Esophagus squamous epithelium (tissue), 5 donors: ENCODE results near the gene IRS1. TPM values are rescaled to one million over a fixed set of nuclear protein-coding genes. Genes with fewer than 3 reads are reported as not detected.

Experiments used
- DNase-seq: peaks from one replicate; lab custom pipeline; 2025; lab: John Stamatoyannopoulos, UW
- H3K27ac ChIP-seq, 4 donors: fragments of 200-600 bp; sonication (generic); one replicate each; pipeline ENCODE4 v1.5.1; 2016 to 2019; ENCODE audit warnings: mild to moderate bottlenecking in 1 of 4
- H3K27me3 ChIP-seq, 4 donors: fragments of 200-600 bp; sonication (generic); 1 replicate in 3 of 4; 2 replicates in 1 of 4; pipeline versions ENCODE4 v1.5.1 to v1.6.0; 2017 to 2021; ENCODE audit warnings: antibody characterized with exemption in 1 of 4
- H3K36me3 ChIP-seq, 3 donors: fragments of 200-600 bp; sonication (generic); one replicate each; pipeline ENCODE4 v1.5.1; 2016 to 2019
- H3K4me1 ChIP-seq, 3 donors: fragments of 200-600 bp; sonication (generic); one replicate each; pipeline ENCODE4 v1.5.1; 2017 to 2019
- H3K4me3 ChIP-seq, 4 donors: fragments of 200-600 bp; sonication (generic); 1 replicate in 3 of 4; 2 replicates in 1 of 4; pipeline ENCODE4 v1.5.1; 2016 to 2019; ENCODE audit warnings: mild to moderate bottlenecking in 2 of 4, moderate library complexity in 1 of 4
- H3K9me3 ChIP-seq, 3 donors: fragments of 200-600 bp; sonication (generic); one replicate each; pipeline ENCODE4 v1.5.1; 2016 to 2019
- CTCF ChIP-seq, 6 experiments: fragments of 450-650 bp in 4 of 6; fragments of 200-600 bp in 2 of 6; sonication (generic) in 2 of 6; IDR thresholded peaks; one replicate each; pipeline ENCODE4 v1.5.1; 2016 to 2019; ENCODE audit warnings: antibody characterized with exemption in 6 of 6, mild to moderate bottlenecking in 4 of 6, moderate library complexity in 4 of 6
- POLR2A ChIP-seq, 4 donors: fragments of 450-650 bp; IDR thresholded peaks; one replicate each; pipeline ENCODE4 v1.6.1; 2017; ENCODE audit warnings: antibody characterized with exemption in 4 of 4, mild to moderate bottlenecking in 4 of 4, moderate library complexity in 3 of 4
- WGBS, 2 donors: methylation state at CpG; one replicate each; pipeline ENCODE4 v1.1.5; 2018; 5-methylcytosine and 5-hydroxymethylcytosine counted together
- intact Hi-C: fragments of 100-400 bp; cut with DNase I; formaldehyde crosslinking; loops from one replicate; pipeline ENCODE4 v1.15.0; 2022
- total RNA-seq, 4 donors: library from RNA; depleted of rRNA; stranded (reverse); fragments of >200 nt; gene quantifications; one replicate each; pipeline ENCODE4 v1.1.0, GENCODE V29; 2016
- donor health status: DM: yes; HTN: yes; CAD: no.

IRS1 gene
- total RNA-seq, 4 donors from 2014 or later, result 3.5 to 20.5 (median 14.2) TPM

- WGBS, 2 donors, result 87 to 92% methylated on average over 8 of the region's 8 CpGs
- TF ChIP-seq POLR2A (IDR thresholded peaks at IDR 0.05) (no peak), CTCF (IDR thresholded peaks at IDR 0.05) (no peak)
- intact Hi-C loops, result no loop called here
These were observed 61.3 kb downstream of the IRS1 start for GRCh38 chr2:226738191-226738820.

DNA sequence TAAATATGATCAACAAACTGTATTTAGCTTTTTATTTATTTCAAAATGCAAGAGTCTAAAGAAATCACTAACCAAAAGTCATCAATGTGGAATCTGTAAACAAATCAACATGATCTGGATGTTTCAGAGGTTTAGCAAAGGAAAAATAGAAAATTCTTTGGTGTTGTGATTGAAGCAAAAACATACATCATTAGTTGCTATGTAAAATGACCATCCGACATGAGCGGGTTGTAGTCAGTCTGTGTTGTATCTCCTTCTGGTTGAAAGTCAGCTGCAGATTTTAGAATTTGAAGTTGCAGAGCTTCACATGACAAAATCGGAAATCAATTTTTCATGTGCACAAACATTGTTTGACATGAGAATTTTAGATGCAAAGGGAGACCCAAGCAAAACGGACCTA is 63.2 kb downstream of the IRS1 start:
- no peak for TF ChIP-seq POLR2A (IDR thresholded peaks at IDR 0.05)
- TF ChIP-seq CTCF (IDR thresholded peaks at IDR 0.05), result no peak
- WGBS, 2 donors, result 86 to 90% methylated on average over 4 of the region's 4 CpGs
- no peak for DNase-seq
- no peak overlapping the region for H3K27ac ChIP-seq
- no peaks in the 10 kb centered on the region for H3K27me3 ChIP-seq
- H3K4me1 ChIP-seq, result peaks cover 0 to 30% (median 10%) of the 10 kb centered on the region in 3 donors
- no peaks in the 10 kb centered on the region for H3K9me3 ChIP-seq
- no peak overlapping the region for H3K4me3 ChIP-seq
- H3K36me3 ChIP-seq, result peaks cover 0 to 6% (median 0%) of the 10 kb centered on the region in 3 donors
- intact Hi-C loops, result no loop called here

More at GRCh38 chr2:226738191-226738820, 61.3 kb downstream of the IRS1 start:
- Histone ChIP-seq H3K27ac (peak overlapping the region; percentile 12 to 69 (median 28)), H3K4me1 (peaks cover 0 to 40% (median 13%) of the 10 kb centered on the region in 3 donors), H3K4me3 (no peak overlapping the region), H3K9me3 (no peaks in the 10 kb centered on the region), H3K27me3 (no peaks in the 10 kb centered on the region), H3K36me3 (peaks cover 0 to 6% (median 0%) of the 10 kb centered on the region in 3 donors)
- no peak for DNase-seq

- H3K36me3 ChIP-seq, result peaks cover 0 to 6% (median 0%) of the 10 kb centered on the region in 3 donors
These were observed 65.6 kb downstream of the IRS1 start for GRCh38 chr2:226733927-226734564.

DNA sequence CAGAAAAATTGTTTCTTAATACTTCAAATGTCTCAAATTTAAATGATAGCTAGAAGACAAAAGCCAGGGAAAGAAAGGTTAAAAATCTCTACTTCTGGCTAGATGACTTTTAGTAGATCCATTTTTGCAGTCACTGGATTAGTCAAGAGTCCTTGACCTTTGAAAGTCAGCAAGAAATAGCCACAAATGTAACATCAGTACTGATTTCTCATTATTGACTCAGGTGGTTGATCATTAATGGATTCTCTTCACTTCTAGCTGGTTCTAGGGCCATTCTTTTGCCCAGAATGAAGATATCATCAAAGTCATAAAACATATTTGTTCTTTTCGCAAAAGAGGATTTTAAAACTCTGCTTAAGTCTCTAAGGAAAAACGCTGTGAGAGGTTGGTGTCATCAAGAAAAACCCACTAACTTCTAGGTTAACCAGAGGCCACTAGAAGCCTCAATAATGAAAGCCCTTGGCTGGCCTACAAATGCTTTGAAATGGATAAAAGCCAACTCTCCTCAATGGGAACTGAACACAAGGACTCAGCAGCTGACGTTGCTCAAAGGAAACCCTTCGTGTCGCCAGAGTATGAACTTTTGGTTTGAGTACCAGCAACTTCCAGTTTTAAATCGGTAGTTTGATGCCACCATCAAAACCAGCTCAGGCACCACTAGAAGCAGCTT is 66.3 kb downstream of the IRS1 start:
- TF ChIP-seq POLR2A (IDR thresholded peaks at IDR 0.05) (no peak), CTCF (IDR thresholded peaks at IDR 0.05) (no peak)
- intact Hi-C loops, result no loop called here
- Histone ChIP-seq H3K4me1 (peaks cover 0 to 5% (median 0%) of the 10 kb centered on the region in 3 donors), H3K4me3 (no peak overlapping the region), H3K27me3 (no peaks in the 10 kb centered on the region), H3K36me3 (peaks cover 0 to 6% (median 0%) of the 10 kb centered on the region in 3 donors), H3K9me3 (no peaks in the 10 kb centered on the region), H3K27ac (no peak overlapping the region)
- DNase-seq, result no peak
- 64 to 77% methylated on average over 6 of the region's 6 CpGs for WGBS, 2 donors

More at GRCh38 chr2:226733927-226734564, 65.6 kb downstream of the IRS1 start:
- Histone ChIP-seq H3K27ac (no peak overlapping the region), H3K27me3 (no peaks in the 10 kb centered on the region), H3K4me1 (peaks cover 0 to 12% (median 5%) of the 10 kb centered on the region in 3 donors), H3K4me3 (no peak overlapping the region), H3K9me3 (no peaks in the 10 kb centered on the region)
- no peak for DNase-seq
- intact Hi-C loops, result no loop called here
- WGBS, 2 donors, result 86 to 91% methylated on average over 4 of the region's 4 CpGs
- no peak for TF ChIP-seq POLR2A (IDR thresholded peaks at IDR 0.05)
- no peak for TF ChIP-seq CTCF (IDR thresholded peaks at IDR 0.05)
